PC-9 (cell line): ENCODE data around the gene ARIH2. TPM values are rescaled to one million over a fixed set of nuclear protein-coding genes. Genes with fewer than 3 reads are reported as not detected.
A peak's percentile ranks its signal among the peaks of the same experiment; 100 is the strongest.

Experiments used
- BruUV-seq: library from RNA; stranded (reverse); fragments of 400-500 nt; replicated peaks from 2 replicates; lab custom pipeline; 2021; lab: Mats Ljungman, UMichigan
- CTCF ChIA-PET: fragments of 300-600 bp; sonication (Branson Sonifier 250); formaldehyde crosslinking; loops from one replicate; lab custom pipeline; 2022; ENCODE audit warnings: antibody characterized with exemption; lab: Charles Lee
- POLR2A ChIA-PET: fragments of 300-600 bp; sonication (Branson Sonifier 250); formaldehyde crosslinking; loops from one replicate; lab custom pipeline; 2022; ENCODE audit warnings: antibody characterized with exemption; ENCODE audit not compliant: unreplicated experiment; lab: Charles Lee
- DNase-seq, 2 experiments: peaks; one replicate each; pipeline versions ENCODE4 v3.0.0 to v3.0.0-alpha.2; 2015 to 2022; ENCODE audit warnings: mixed read lengths in 1 of 2
- H2AFZ ChIP-seq: fragments of 200-600 bp; sonication (generic); 2 replicates; pipeline ENCODE4 v1.8.1; 2017; ENCODE audit warnings: antibody characterized with exemption
- H3F3A ChIP-seq: fragments of 200-600 bp; sonication (generic); 2 replicates; pipeline ENCODE4 v1.8.1; 2017; ENCODE audit warnings: antibody characterized with exemption, mild to moderate bottlenecking, low read depth; ENCODE audit not compliant: insufficient read depth
- H3K27ac ChIP-seq: fragments of 200-600 bp; sonication (generic); 2 replicates; pipeline ENCODE4 v1.6.1; 2016; ENCODE audit warnings: mixed run types
- H3K27me3 ChIP-seq: fragments of 200-600 bp; sonication (generic); 2 replicates; pipeline ENCODE4 v1.6.1; 2016; ENCODE audit warnings: low read depth, mixed run types; ENCODE audit not compliant: insufficient read depth
- H3K36me3 ChIP-seq: fragments of 200-600 bp; sonication (generic); 2 replicates; pipeline ENCODE4 v1.6.1; 2016; ENCODE audit warnings: low read depth, mixed run types
- H3K4me1 ChIP-seq: fragments of 200-600 bp; sonication (generic); replicated peaks from 2 replicates; pipeline ENCODE4 v1.6.1; 2016; ENCODE audit warnings: mixed run types; ENCODE audit not compliant: insufficient read depth
- H3K4me2 ChIP-seq: fragments of 200-600 bp; sonication (generic); 2 replicates; pipeline ENCODE4 v1.6.1; 2017; ENCODE audit warnings: mixed run types
- H3K4me3 ChIP-seq: fragments of 200-600 bp; sonication (generic); 2 replicates; pipeline ENCODE4 v1.6.1; 2016; ENCODE audit warnings: mixed run types
- H3K79me2 ChIP-seq: fragments of 200-600 bp; sonication (generic); 2 replicates; pipeline ENCODE4 v1.6.1; 2017; ENCODE audit warnings: low read depth, mixed run types
- H3K9me2 ChIP-seq: fragments of 200-600 bp; sonication (generic); 2 replicates; pipeline ENCODE4 v1.8.1; 2017; ENCODE audit warnings: mild to moderate bottlenecking; ENCODE audit not compliant: insufficient read depth
- H3K9me3 ChIP-seq: fragments of 200-600 bp; sonication (generic); 2 replicates; pipeline ENCODE4 v1.8.1; 2016; ENCODE audit warnings: low read depth; ENCODE audit not compliant: insufficient read depth
- H4K20me1 ChIP-seq: fragments of 200-600 bp; sonication (generic); 2 replicates; pipeline ENCODE4 v1.8.1; 2017; ENCODE audit not compliant: insufficient read depth
- EZH2 ChIP-seq: fragments of 200-600 bp; sonication (generic); IDR thresholded peaks from 2 replicates; pipeline ENCODE4 v1.8.0; 2017; ENCODE audit warnings: antibody characterized with exemption, low read depth
- intact Hi-C: fragments of 100-400 bp; cut with micrococcal nuclease; formaldehyde crosslinking; loops from one replicate; pipeline ENCODE4 v1.10.0; 2022; ENCODE audit not compliant: unreplicated experiment
- total RNA-seq: library from RNA; stranded (reverse); gene quantifications from 2 replicates; pipeline ENCODE4 v1.2.3, GENCODE V29; 2021
- TF ChIP-seq, protein P1 (sequence below): fragments of 200-600 bp; sonication (generic); conservative IDR thresholded peaks from 2 replicates; pipeline ENCODE4 v1.6.1; 2017; ENCODE audit warnings: mixed run types, antibody characterized with exemption, mild to moderate bottlenecking, moderate library complexity

The ARIH2 gene
- total RNA-seq, 1 experiment from 2014 or later, result 86.1 TPM

DNA sequence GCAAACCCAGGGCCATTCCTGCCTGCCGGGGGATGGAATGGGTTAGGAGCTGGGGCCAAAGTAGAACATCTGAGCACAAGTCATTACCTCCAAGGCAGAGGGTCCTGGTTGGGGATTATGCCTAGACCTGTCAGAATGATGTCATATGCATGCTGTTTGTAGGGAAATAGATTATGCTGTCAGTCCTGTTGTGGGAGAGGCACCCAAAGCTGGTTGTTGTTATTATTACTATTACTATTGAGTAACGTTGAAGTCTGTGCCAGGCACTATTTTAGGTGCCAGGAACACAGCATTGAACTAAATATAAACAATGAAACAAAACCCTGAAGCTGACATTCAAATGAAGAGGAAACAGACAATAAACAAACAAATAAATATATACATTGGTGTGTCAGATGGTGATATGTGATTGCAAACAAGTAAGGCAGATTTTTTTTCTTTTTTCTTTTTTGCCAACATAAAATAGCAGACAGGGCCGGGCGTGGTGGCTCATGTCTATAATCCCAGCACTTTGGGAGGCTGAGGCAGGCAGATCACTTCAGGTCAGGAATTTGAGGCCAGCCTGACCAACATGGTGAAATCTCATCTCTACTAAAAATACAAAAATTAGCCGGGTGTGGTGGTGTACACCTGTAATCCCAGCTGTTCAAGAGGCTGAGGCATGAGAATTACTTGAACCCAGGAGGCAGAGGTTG, 73.4 kb downstream of the ARIH2 start:
- no peaks in the 10 kb centered on the region for H3K9me3 ChIP-seq
- no peaks in the 10 kb centered on the region for H4K20me1 ChIP-seq
- H3K4me3 ChIP-seq, result peak overlapping the region; percentile 78; the same call in 1 of the 2 replicates
- no peak for DNase-seq
- ChIA-PET CTCF (no interaction called here), POLR2A (no interaction called here)
- intact Hi-C loops, result no loop called here
- BruUV-seq, result no TSS peak
- no peaks in the 10 kb centered on the region for H3K9me2 ChIP-seq
- H3K79me2 ChIP-seq, result peaks cover 38% of the 10 kb centered on the region
- no peak overlapping the region for H3K27ac ChIP-seq
- no peaks in the 10 kb centered on the region for H3K36me3 ChIP-seq
- H3K27me3 ChIP-seq, result no peaks in the 10 kb centered on the region
- no peak overlapping the region for H2AFZ ChIP-seq
- H3K4me1 ChIP-seq, result peaks cover 18% of the 10 kb centered on the region
- TF ChIP-seq, protein P1, sequence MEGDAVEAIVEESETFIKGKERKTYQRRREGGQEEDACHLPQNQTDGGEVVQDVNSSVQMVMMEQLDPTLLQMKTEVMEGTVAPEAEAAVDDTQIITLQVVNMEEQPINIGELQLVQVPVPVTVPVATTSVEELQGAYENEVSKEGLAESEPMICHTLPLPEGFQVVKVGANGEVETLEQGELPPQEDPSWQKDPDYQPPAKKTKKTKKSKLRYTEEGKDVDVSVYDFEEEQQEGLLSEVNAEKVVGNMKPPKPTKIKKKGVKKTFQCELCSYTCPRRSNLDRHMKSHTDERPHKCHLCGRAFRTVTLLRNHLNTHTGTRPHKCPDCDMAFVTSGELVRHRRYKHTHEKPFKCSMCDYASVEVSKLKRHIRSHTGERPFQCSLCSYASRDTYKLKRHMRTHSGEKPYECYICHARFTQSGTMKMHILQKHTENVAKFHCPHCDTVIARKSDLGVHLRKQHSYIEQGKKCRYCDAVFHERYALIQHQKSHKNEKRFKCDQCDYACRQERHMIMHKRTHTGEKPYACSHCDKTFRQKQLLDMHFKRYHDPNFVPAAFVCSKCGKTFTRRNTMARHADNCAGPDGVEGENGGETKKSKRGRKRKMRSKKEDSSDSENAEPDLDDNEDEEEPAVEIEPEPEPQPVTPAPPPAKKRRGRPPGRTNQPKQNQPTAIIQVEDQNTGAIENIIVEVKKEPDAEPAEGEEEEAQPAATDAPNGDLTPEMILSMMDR, result no peak
- no peak for TF ChIP-seq EZH2
- H3F3A ChIP-seq, result peaks cover 20% of the 10 kb centered on the region; the same call in 1 of the 2 replicates
- peak overlapping the region; percentile 88 for H3K4me2 ChIP-seq

DNA sequence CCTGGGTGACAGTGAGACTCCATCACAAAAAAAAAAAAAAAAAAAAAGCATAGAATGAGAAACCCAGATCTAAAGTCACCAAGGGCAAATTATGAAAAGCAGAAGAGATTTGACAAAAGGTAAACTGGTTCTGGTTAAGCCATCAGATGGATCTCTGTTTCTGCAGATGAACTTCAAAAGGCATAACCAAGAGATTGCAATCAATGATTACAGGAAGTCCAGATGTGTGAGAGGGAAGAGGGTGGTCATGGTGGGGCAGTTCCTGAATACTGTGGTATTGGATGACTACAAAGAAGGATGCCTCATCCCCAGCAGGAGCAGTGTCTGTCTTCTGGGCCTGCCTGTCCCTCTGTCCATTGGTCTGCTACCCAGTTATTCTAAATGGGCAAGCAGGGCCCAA, 75.2 kb downstream of the ARIH2 start:
- no TSS peak for BruUV-seq

DNA sequence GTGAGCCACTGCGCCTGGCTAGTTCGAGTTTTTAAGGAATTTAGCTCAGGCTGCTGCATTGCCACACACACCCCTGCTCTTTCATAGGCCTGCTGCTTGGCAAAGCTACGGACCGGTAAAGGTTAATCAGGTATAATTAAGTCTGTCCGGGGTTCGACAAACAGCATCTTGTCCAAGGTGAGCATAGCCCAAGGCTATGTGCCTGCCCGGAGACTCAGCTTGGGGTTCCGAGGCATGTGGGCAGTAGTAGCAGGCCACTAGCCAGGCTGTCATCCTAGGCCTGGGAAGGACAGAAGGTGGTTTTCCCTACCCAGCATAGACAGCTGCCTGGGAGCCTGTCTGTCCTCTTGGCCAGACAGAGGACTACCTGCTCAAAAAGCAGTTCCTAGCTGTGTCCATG, 78.0 kb downstream of the ARIH2 start:
- no peaks in the 10 kb centered on the region for H3K9me2 ChIP-seq
- peaks cover 16% of the 10 kb centered on the region for H3K79me2 ChIP-seq
- H3K27ac ChIP-seq, result no peak overlapping the region
- intact Hi-C loops, result no loop called here
- no peak for TF ChIP-seq EZH2
- TF ChIP-seq, protein P1, result no peak
- no peaks in the 10 kb centered on the region for H4K20me1 ChIP-seq
- H3K4me3 ChIP-seq, result no peak overlapping the region
- H3K4me2 ChIP-seq, result no peak overlapping the region
- ChIA-PET POLR2A (no interaction called here), CTCF (no interaction called here)
- H3K9me3 ChIP-seq, result no peaks in the 10 kb centered on the region
- no peaks in the 10 kb centered on the region for H3K36me3 ChIP-seq
- no peaks in the 10 kb centered on the region for H3K27me3 ChIP-seq
- H2AFZ ChIP-seq, result no peak overlapping the region
- H3F3A ChIP-seq, result no peaks in the 10 kb centered on the region
- no peak for DNase-seq
- 0 out of 2 replicates have a peak, but pooled peaks cover 2% of the 10 kb centered on the region for H3K4me1 ChIP-seq
- no TSS peak for BruUV-seq

More for the DNA sequence above, 75.2 kb downstream of the ARIH2 start:
- Histone ChIP-seq H3K9me3 (no peaks in the 10 kb centered on the region), H3K27ac (no peak overlapping the region), H3K79me2 (peaks cover 35% of the 10 kb centered on the region), H2AFZ (no peak overlapping the region), H3K27me3 (no peaks in the 10 kb centered on the region), H3K4me1 (peaks cover 17% of the 10 kb centered on the region), H3K4me2 (no peak overlapping the region), H3K36me3 (no peaks in the 10 kb centered on the region), H3K4me3 (no peak overlapping the region), H3F3A (peaks cover 9% of the 10 kb centered on the region; the same call in 1 of the 2 replicates), H4K20me1 (no peaks in the 10 kb centered on the region), H3K9me2 (no peaks in the 10 kb centered on the region)
- ChIA-PET POLR2A (interaction anchor here (0.6 to 0.8 kb wide), 2 partner anchors 13 to 251 kb away, joined by 3 to 4 read pairs; partner anchors contain the start of gene WDR6), CTCF (no interaction called here)
- intact Hi-C loops, result no loop called here
- TF ChIP-seq EZH2, result no peak
- TF ChIP-seq, protein P1, result no peak
- DNase-seq, result no peak
